Mesenchymal stem cell (in vitro differentiated cells and primary cell): ENCODE data around the gene ELFN2.

Experiments
- DNase-seq: peaks from one replicate; pipeline ENCODE4 v3.0.0-alpha.2; 2013
- H2AFZ ChIP-seq: one replicate; pipeline ENCODE4 v1.6.1; 2013; ENCODE audit warnings: low read depth, mild to moderate bottlenecking, control low read depth, inconsistent platforms, low read length, moderate library complexity
- H2AK5ac ChIP-seq: 2 replicates; pipeline ENCODE4 v1.6.1; 2013; ENCODE audit warnings: low read length, moderate library complexity, mild to moderate bottlenecking, inconsistent platforms; ENCODE audit not compliant: severe bottlenecking
- H2BK120ac ChIP-seq: one replicate; pipeline ENCODE4 v1.6.1; 2013; ENCODE audit warnings: low read depth, mild to moderate bottlenecking, inconsistent platforms, low read length, moderate library complexity
- H2BK12ac ChIP-seq, 2 experiments: one replicate each; pipeline ENCODE4 v1.6.1; 2013; ENCODE audit warnings: inconsistent platforms in 2 of 2, low read length in 2 of 2, mild to moderate bottlenecking in 2 of 2, moderate library complexity in 2 of 2, control low read depth in 1 of 2
- H2BK15ac ChIP-seq: one replicate; pipeline ENCODE4 v1.6.1; 2013; ENCODE audit warnings: mild to moderate bottlenecking, low read depth, inconsistent platforms; ENCODE audit not compliant: poor library complexity, severe bottlenecking
- H2BK5ac ChIP-seq: 2 replicates; pipeline ENCODE4 v1.6.1; 2013; ENCODE audit warnings: low read depth, mild to moderate bottlenecking, low read length, control low read depth, inconsistent platforms; ENCODE audit not compliant: poor library complexity, severe bottlenecking
- H3K14ac ChIP-seq, 2 experiments: one replicate each; pipeline ENCODE4 v1.6.1; 2013; ENCODE audit warnings: inconsistent platforms in 2 of 2, low read length in 2 of 2, control low read depth in 1 of 2, mild to moderate bottlenecking in 1 of 2, moderate library complexity in 1 of 2
- H3K18ac ChIP-seq, 2 experiments: one replicate each; pipeline ENCODE4 v1.6.1; 2013; ENCODE audit warnings: inconsistent platforms in 2 of 2, low read length in 2 of 2, control low read depth in 1 of 2, low read depth in 1 of 2, mild to moderate bottlenecking in 1 of 2
- H3K23ac ChIP-seq, 2 experiments: one replicate each; pipeline ENCODE4 v1.6.1; 2013; ENCODE audit warnings: inconsistent platforms in 2 of 2, low read length in 2 of 2, mild to moderate bottlenecking in 2 of 2, moderate library complexity in 2 of 2, control low read depth in 1 of 2
- H3K27ac ChIP-seq: 2 replicates; pipeline ENCODE4 v1.5.1; 2013; ENCODE audit warnings: mild to moderate bottlenecking, moderate library complexity, low read length, control low read depth, inconsistent platforms; ENCODE audit not compliant: poor library complexity, severe bottlenecking
- H3K27me3 ChIP-seq, 2 experiments: 2 replicates each; pipeline versions ENCODE4 v1.6.1 to v1.7.0; 2013; ENCODE audit warnings: low read length in 2 of 2, mild to moderate bottlenecking in 2 of 2, moderate library complexity in 2 of 2, control low read depth in 1 of 2, inconsistent platforms in 1 of 2; ENCODE audit not compliant: control insufficient read depth in 1 of 2, insufficient read depth in 1 of 2
- H3K36me3 ChIP-seq, 2 experiments: 2 replicates each; pipeline versions ENCODE4 v1.6.1 to v1.7.0; 2013; ENCODE audit warnings: low read length in 2 of 2, control low read depth in 1 of 2, inconsistent platforms in 1 of 2, low read depth in 1 of 2, mild to moderate bottlenecking in 1 of 2; ENCODE audit not compliant: insufficient read depth in 2 of 2, control insufficient read depth in 1 of 2
- H3K4ac ChIP-seq, 2 experiments: one replicate each; pipeline ENCODE4 v1.6.1; 2013; ENCODE audit warnings: inconsistent platforms in 2 of 2, low read length in 2 of 2, mild to moderate bottlenecking in 2 of 2, moderate library complexity in 2 of 2, control low read depth in 1 of 2, low read depth in 1 of 2
- H3K4me1 ChIP-seq: 2 replicates; pipeline ENCODE4 v1.6.1; 2013; ENCODE audit warnings: low read depth, low read length, control low read depth; ENCODE audit not compliant: control insufficient read depth, insufficient read depth
- H3K4me2 ChIP-seq: 2 replicates; pipeline ENCODE4 v1.6.1; 2013; ENCODE audit warnings: low read length, mild to moderate bottlenecking, inconsistent platforms; ENCODE audit not compliant: poor library complexity, severe bottlenecking
- H3K4me3 ChIP-seq, 2 experiments: 2 replicates each; pipeline versions ENCODE4 v1.5.1 to v1.7.0; 2013; ENCODE audit warnings: low read length in 2 of 2, mild to moderate bottlenecking in 2 of 2, control low read depth in 1 of 2, low read depth in 1 of 2; ENCODE audit not compliant: insufficient read depth in 1 of 2
- H3K79me1 ChIP-seq: replicated peaks from 2 replicates; pipeline ENCODE4 v1.6.1; 2013; ENCODE audit warnings: mild to moderate bottlenecking, control low read depth, low read length, inconsistent platforms; ENCODE audit not compliant: poor library complexity, severe bottlenecking
- H3K9ac ChIP-seq: 2 replicates; pipeline ENCODE4 v1.7.0; 2013; ENCODE audit warnings: mild to moderate bottlenecking, low read length, moderate library complexity
- H3K9me3 ChIP-seq: 2 replicates; pipeline ENCODE4 v1.7.0; 2013; ENCODE audit warnings: mild to moderate bottlenecking, low read length; ENCODE audit not compliant: control insufficient read depth
- H4K8ac ChIP-seq: one replicate; pipeline ENCODE4 v1.6.1; 2013; ENCODE audit warnings: inconsistent platforms, mild to moderate bottlenecking, low read length, moderate library complexity
- H4K91ac ChIP-seq: one replicate; pipeline ENCODE4 v1.6.1; 2013; ENCODE audit warnings: mild to moderate bottlenecking, low read length, inconsistent platforms
- WGBS: methylation state at CpG from one replicate; pipeline ENCODE4 v1.1.7; 2013; ENCODE audit warnings: mixed read lengths; 5-methylcytosine and 5-hydroxymethylcytosine counted together

The ELFN2 gene

GRCh38 chr22:37387793-37388192 is 39.5 kb downstream of the ELFN2 start:
- DNase-seq: no peak
- Histone ChIP-seq H3K23ac (no peak overlapping the region), H3K9ac (no peak overlapping the region), H2BK12ac (no peak overlapping the region), H3K4me1 (peaks cover 22% of the 10 kb centered on the region), H2AK5ac (no peak overlapping the region), H3K36me3 (peaks cover 0 to 60% of the 10 kb centered on the region in 2 experiments), H3K4me2 (no peak overlapping the region), H2BK5ac (no peak overlapping the region), H3K18ac (no peak overlapping the region), H4K91ac (no peak overlapping the region), H2BK15ac (no peak overlapping the region), H3K4me3 (no peak overlapping the region), H2AFZ (no peak overlapping the region), H3K27me3 (peaks cover 0 to 57% of the 10 kb centered on the region in 2 experiments), H3K14ac (no peak overlapping the region), H3K27ac (no peak overlapping the region), H3K79me1 (peaks cover 41% of the 10 kb centered on the region), H4K8ac (no peak overlapping the region), H3K4ac (no peak overlapping the region), H2BK120ac (no peak overlapping the region), H3K9me3 (no peaks in the 10 kb centered on the region)
- 70% methylated on average over 10 of the region's 10 CpGs for WGBS

GRCh38 chr22:37386441-37386840 is 40.8 kb downstream of the ELFN2 start:
- Histone ChIP-seq H2AK5ac (no peak overlapping the region), H2BK120ac (no peak overlapping the region), H3K27ac (no peak overlapping the region), H3K4me1 (peaks cover 27% of the 10 kb centered on the region), H2AFZ (no peak overlapping the region), H4K91ac (no peak overlapping the region), H3K79me1 (peaks cover 43% of the 10 kb centered on the region), H2BK5ac (no peak overlapping the region), H2BK15ac (no peak overlapping the region), H3K14ac (no peak overlapping the region), H3K9ac (no peak overlapping the region), H2BK12ac (no peak overlapping the region), H3K23ac (no peak overlapping the region), H3K18ac (no peak overlapping the region), H3K36me3 (peaks cover 0 to 59% of the 10 kb centered on the region in 2 experiments), H3K4ac (no peak overlapping the region), H3K27me3 (peaks cover 0 to 60% of the 10 kb centered on the region in 2 experiments), H3K4me3 (no peak overlapping the region), H3K4me2 (no peak overlapping the region), H3K9me3 (no peaks in the 10 kb centered on the region), H4K8ac (no peak overlapping the region)
- 84% methylated on average over 19 of the region's 19 CpGs for WGBS
- DNase-seq: no peak

- Histone ChIP-seq H2BK15ac (no peak overlapping the region), H2BK5ac (no peak overlapping the region), H3K27me3 (peaks cover 0 to 75% of the 10 kb centered on the region in 2 experiments), H4K8ac (no peak overlapping the region), H2BK120ac (no peak overlapping the region), H3K27ac (no peak overlapping the region), H3K4me2 (no peak overlapping the region), H3K14ac (no peak overlapping the region), H2BK12ac (no peak overlapping the region), H3K18ac (no peak overlapping the region), H2AK5ac (no peak overlapping the region), H4K91ac (no peak overlapping the region), H2AFZ (no peak overlapping the region), H3K36me3 (peaks cover 0 to 44% of the 10 kb centered on the region in 2 experiments), H3K79me1 (peaks cover 29% of the 10 kb centered on the region), H3K4me1 (peaks cover 38% of the 10 kb centered on the region), H3K4ac (no peak overlapping the region), H3K9me3 (no peaks in the 10 kb centered on the region), H3K4me3 (no peak overlapping the region), H3K23ac (no peak overlapping the region), H3K9ac (no peak overlapping the region)
- no peak for DNase-seq
- 91% methylated on average over 12 of the region's 12 CpGs for WGBS
These were observed 42.6 kb downstream of the ELFN2 start for GRCh38 chr22:37384691-37385090.

- Histone ChIP-seq H2BK15ac (no peak overlapping the region), H3K79me1 (peaks cover 17% of the 10 kb centered on the region), H3K9me3 (no peaks in the 10 kb centered on the region), H3K4me3 (no peak overlapping the region), H2AK5ac (no peak overlapping the region), H3K4ac (no peak overlapping the region), H2BK120ac (no peak overlapping the region), H3K36me3 (peaks cover 0 to 34% of the 10 kb centered on the region in 2 experiments), H3K23ac (no peak overlapping the region), H3K18ac (no peak overlapping the region), H3K14ac (no peak overlapping the region), H3K27ac (no peak overlapping the region), H3K4me2 (no peak overlapping the region), H2BK5ac (no peak overlapping the region), H3K4me1 (peaks cover 51% of the 10 kb centered on the region), H3K27me3 (peaks cover 0 to 75% of the 10 kb centered on the region in 2 experiments), H2AFZ (no peak overlapping the region), H3K9ac (no peak overlapping the region), H4K8ac (no peak overlapping the region), H2BK12ac (no peak overlapping the region), H4K91ac (no peak overlapping the region)
- WGBS: 86% methylated on average over 9 of the region's 9 CpGs
- DNase-seq: no peak
These were observed 43.9 kb downstream of the ELFN2 start for GRCh38 chr22:37383341-37383740.
